Activated CD4-positive, alpha-beta T cell treated with anti-CD3 and anti-CD28 coated beads, Interleukin-10, Interleukin-2, amounts not matched to agents 100 ng/mL and 50 ng/mL, durations not matched to agents 16 hours and 8 hours (primary cell): ENCODE measurements around the gene PAAF1.

ENCODE experiments used
- DNase-seq: peaks from one replicate; pipeline ENCODE4 v3.0.0-alpha.2; 2020

The PAAF1 gene

DNA sequence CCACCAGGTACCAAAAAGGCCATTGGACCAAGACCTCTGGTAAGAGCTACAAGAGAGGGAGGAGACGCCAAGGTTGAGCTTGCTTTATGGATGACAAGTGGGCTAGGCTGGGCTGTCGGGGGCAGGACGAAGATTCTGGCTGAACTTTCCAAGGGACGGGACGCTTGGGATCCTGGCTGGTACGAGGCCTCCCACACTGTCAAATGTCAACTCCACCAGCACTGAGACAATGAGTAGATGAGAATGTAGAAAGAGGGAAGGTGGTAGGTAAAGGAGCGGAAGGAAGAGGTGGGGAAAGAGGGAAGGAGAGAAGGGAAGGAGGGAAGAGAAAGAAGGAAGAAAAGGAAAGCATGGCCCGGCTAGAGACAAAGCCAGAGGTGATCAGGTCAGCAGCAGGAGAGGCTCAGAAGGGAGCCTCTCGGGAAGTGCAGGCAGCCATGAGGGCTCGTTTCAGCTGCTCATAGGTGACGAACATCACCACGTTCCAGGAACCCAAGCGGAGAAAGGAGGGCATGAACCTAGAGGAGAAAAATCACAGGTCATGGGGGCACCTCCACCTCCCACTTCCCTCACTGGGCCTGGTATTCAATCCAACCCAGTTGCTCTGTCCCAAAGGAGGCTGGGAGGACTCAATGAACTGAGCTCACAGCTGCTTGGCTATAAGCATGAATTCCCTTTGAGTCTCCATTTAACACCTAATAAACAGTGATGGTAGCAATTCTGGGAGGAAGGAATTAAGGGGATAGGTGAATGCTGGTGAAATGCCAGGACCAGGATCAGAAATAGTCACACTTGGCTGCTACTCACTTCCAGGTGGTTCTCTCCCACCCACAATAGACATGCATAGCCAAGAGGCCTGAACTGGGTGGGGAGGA, 98.0 kb downstream of the PAAF1 start:
- DNase-seq, result no peak

GRCh38 chr11:73975479-73975757, 98.6 kb downstream of the PAAF1 start:
- no peak for DNase-seq

- no peak for DNase-seq
These were observed 99.8 kb downstream of the PAAF1 start for GRCh38 chr11:73976451-73977151.

DNA sequence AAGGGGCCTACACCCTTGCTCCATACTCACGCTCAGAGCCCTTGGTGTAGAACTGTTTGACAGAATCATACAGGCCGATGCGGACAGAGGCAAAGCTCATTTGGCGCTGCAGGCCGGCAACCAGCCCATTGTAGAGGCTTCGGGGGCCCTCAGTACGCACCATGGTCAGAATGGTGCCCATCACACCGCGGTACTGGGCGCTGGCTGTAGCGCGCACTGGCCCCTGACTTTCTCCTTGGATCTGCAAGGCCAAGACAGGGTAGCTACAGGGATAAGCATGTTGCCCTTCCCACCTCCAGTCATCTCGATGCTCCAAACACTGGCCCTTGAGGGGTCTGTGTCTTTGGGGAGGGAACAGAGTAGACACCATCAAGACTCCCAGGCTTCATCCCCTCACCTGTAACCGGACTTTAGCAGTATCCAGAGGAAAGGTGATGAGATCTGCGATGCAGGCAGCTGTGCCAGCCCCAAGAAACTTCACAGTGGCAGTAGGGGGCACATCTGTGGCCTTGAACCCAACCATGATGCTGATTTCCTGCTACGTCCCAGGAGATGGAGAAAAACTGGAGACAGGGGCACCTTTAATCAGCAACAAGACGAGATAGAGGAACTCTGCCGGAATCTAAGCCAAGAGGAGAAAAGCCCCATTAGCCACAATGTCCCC, 101.2 kb downstream of the PAAF1 start:
- DNase-seq, result no peak

DNA sequence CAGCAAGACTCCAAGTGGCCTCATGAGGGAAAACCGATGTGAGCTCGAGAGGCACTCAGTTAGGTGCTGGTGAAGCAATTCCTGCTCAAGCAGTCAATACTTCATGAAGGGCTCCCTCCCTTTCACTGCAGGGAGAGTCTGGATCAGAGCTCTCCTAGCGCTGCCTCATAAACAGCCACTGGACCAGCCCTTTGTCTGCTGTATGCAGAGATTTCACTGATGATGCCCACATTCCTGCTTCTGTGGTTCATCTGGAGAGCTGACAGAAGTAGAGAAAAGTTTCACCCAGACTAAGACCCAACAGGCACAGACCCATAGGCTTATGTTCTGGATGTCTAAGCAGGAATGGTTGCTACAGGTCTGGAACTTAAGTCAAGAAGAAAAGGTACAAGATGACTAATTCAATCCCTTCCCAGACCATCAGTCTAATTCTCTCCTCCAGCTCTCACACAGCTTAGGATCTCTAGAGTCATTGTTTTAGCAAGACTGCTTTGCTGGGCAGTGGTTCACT, 101.8 kb downstream of the PAAF1 start:
- DNase-seq, result no peak

GRCh38 chr11:73980001-73980961, 103.5 kb downstream of the PAAF1 start:
- DNase-seq, result peak; percentile 85
